GM12878 (cell line): ENCODE measurements around the gene MST1. TPM values are rescaled to one million over a fixed set of nuclear protein-coding genes. Genes with fewer than 3 reads are reported as not detected.

Experiments used
- ATAC-seq: fragments of 200-7000 bp; cut with Tn5 transposase; 3 replicates; pipeline ENCODE4 v1.9.1; 2020; ENCODE audit warnings: mild to moderate bottlenecking, moderate library complexity
- BruUV-seq: library from RNA; stranded (reverse); fragments of 400-500 nt; replicated peaks from 2 replicates; lab custom pipeline; 2021; lab: Mats Ljungman, UMichigan
- CTCF ChIA-PET: fragments of 300-600 bp; sonication (Branson Sonifier 250); formaldehyde crosslinking; extraction: SDS; loops from one replicate; lab custom pipeline; 2021; ENCODE audit warnings: inconsistent platforms; lab: Yijun Ruan, JAX
- POLR2A ChIA-PET: fragments of 350-600 bp; formaldehyde crosslinking; extraction: SDS; loops from one replicate; lab custom pipeline; 2021; ENCODE audit warnings: inconsistent platforms; lab: Charles Lee
- RAD21 ChIA-PET: fragments of 300-600 bp; sonication (Branson Sonifier 250); formaldehyde crosslinking; loops from one replicate; lab custom pipeline; 2023; ENCODE audit warnings: antibody characterized with exemption; ENCODE audit not compliant: unreplicated experiment; lab: Charles Lee
- SMC1A ChIA-PET: fragments of 300-600 bp; sonication (Branson Sonifier 250); formaldehyde crosslinking; loops from one replicate; lab custom pipeline; 2023; ENCODE audit not compliant: unreplicated experiment, uncharacterized antibody; lab: Charles Lee
- DNase-seq: peaks from one replicate; pipeline ENCODE4 v3.0.0-alpha.2; 2011; ENCODE audit warnings: low read depth, low spot score
- FAIRE-seq: peaks from 3 replicates; lab custom pipeline; 2011; peaks lifted over from hg19 to GRCh38; lab: Jason Lieb, UNC
- H2AFZ ChIP-seq: 2 replicates; pipeline ENCODE4 v1.6.0; 2011; ENCODE audit warnings: low read depth, low read length, control low read depth; ENCODE audit not compliant: control insufficient read depth
- H3K27ac ChIP-seq: 2 replicates; pipeline ENCODE4 v1.5.1; 2011; ENCODE audit warnings: control low read depth; ENCODE audit not compliant: control insufficient read depth, insufficient read depth
- H3K27me3 ChIP-seq, 2 experiments: replicated peaks in 1 of 2; 2 replicates each; pipeline versions ENCODE4 v1.6.0 to v1.6.1; 2011; ENCODE audit warnings: low read length in 1 of 2; ENCODE audit not compliant: control insufficient read depth in 2 of 2, insufficient read depth in 2 of 2
- H3K36me3 ChIP-seq, 2 experiments: 2 replicates each; pipeline ENCODE4 v1.5.1; 2011; ENCODE audit warnings: low read length in 1 of 2; ENCODE audit not compliant: control insufficient read depth in 2 of 2, insufficient read depth in 2 of 2
- H3K4me1 ChIP-seq: 2 replicates; pipeline ENCODE4 v1.6.1; 2011; ENCODE audit warnings: mild to moderate bottlenecking, low read length, moderate library complexity, mixed read lengths; ENCODE audit not compliant: control insufficient read depth, insufficient read depth
- H3K4me2 ChIP-seq: 2 replicates; pipeline ENCODE4 v1.6.0; 2011; ENCODE audit warnings: control low read depth; ENCODE audit not compliant: control insufficient read depth, insufficient read depth
- H3K4me3 ChIP-seq: fragments of 200-600 bp; sonication (generic); 2 replicates; pipeline ENCODE4 v1.5.1; 2016
- H3K79me2 ChIP-seq: 2 replicates; pipeline ENCODE4 v1.6.0; 2011; ENCODE audit warnings: low read length; ENCODE audit not compliant: control insufficient read depth, insufficient read depth
- H3K9ac ChIP-seq: 2 replicates; pipeline ENCODE4 v1.8.0; 2011; ENCODE audit warnings: low read length, control low read depth, mixed read lengths; ENCODE audit not compliant: control insufficient read depth, insufficient read depth
- H3K9me3 ChIP-seq: replicated peaks from 3 replicates; pipeline ENCODE4 v1.5.1; 2011; ENCODE audit warnings: mild to moderate bottlenecking, low read length; ENCODE audit not compliant: control insufficient read depth, insufficient read depth
- H4K20me1 ChIP-seq: 2 replicates; pipeline ENCODE4 v1.6.0; 2011; ENCODE audit not compliant: control insufficient read depth, insufficient read depth
- ATF3 ChIP-seq: IDR thresholded peaks from 2 replicates; pipeline ENCODE4 v1.6.1; 2011; ENCODE audit warnings: low read depth, mild to moderate bottlenecking, low read length, moderate library complexity, borderline replicate concordance; ENCODE audit errors: extremely low read depth
- CBFB ChIP-seq: IDR thresholded peaks from 2 replicates; pipeline ENCODE4 v1.6.1; 2016; ENCODE audit warnings: antibody characterized with exemption, low read depth
- DPF2 ChIP-seq: fragments of 450-650 bp; IDR thresholded peaks from 2 replicates; pipeline ENCODE4 v1.6.1; 2017; ENCODE audit warnings: mild to moderate bottlenecking
- ETV6 ChIP-seq, 2 experiments: fragments of 450-650 bp in 1 of 2; IDR thresholded peaks in 1 of 2; conservative IDR thresholded peaks in 1 of 2; 2 replicates each; pipeline ENCODE4 v1.6.1; 2014; ENCODE audit warnings: antibody characterized with exemption in 1 of 2, borderline replicate concordance in 1 of 2, low read depth in 1 of 2, mild to moderate bottlenecking in 1 of 2, moderate library complexity in 1 of 2
- FOXM1 ChIP-seq: IDR thresholded peaks from 2 replicates; pipeline ENCODE4 v1.6.1; 2012; ENCODE audit warnings: low read depth, mild to moderate bottlenecking, inconsistent platforms, low read length, moderate library complexity
- MLLT1 ChIP-seq: fragments of 450-650 bp; IDR thresholded peaks from 2 replicates; pipeline ENCODE4 v1.6.1; 2016; ENCODE audit warnings: mild to moderate bottlenecking
- MXI1 ChIP-seq: fragments of 150-350 bp; IDR thresholded peaks from 2 replicates; pipeline ENCODE4 v1.6.1; 2011; ENCODE audit warnings: low read depth, mild to moderate bottlenecking, inconsistent platforms, low read length, improper control_type of control experiment
- NFYB ChIP-seq: IDR thresholded peaks from 2 replicates; pipeline ENCODE4 v1.6.1; 2011; ENCODE audit warnings: low read depth, mild to moderate bottlenecking, low read length, improper control_type of control experiment, moderate library complexity; ENCODE audit not compliant: insufficient read depth
- PAX5 ChIP-seq: IDR thresholded peaks from 2 replicates; pipeline ENCODE4 v1.6.1; 2011; ENCODE audit warnings: low read depth, low read length, borderline replicate concordance
- POLR2A ChIP-seq: IDR thresholded peaks from 2 replicates; pipeline ENCODE4 v1.6.1; 2011; ENCODE audit warnings: low read depth, mild to moderate bottlenecking, low read length
- POU2F2 ChIP-seq: IDR thresholded peaks from 3 replicates; pipeline ENCODE4 v1.6.1; 2011; ENCODE audit warnings: low read depth, mild to moderate bottlenecking, low read length, borderline replicate concordance
- SP1 ChIP-seq: IDR thresholded peaks from one replicate; pipeline ENCODE4 v1.6.1; 2011; ENCODE audit warnings: low read depth, low read length
- USF1 ChIP-seq: IDR thresholded peaks from 2 replicates; pipeline ENCODE4 v1.6.1; 2011; ENCODE audit warnings: borderline replicate concordance, low read depth, mild to moderate bottlenecking, moderate library complexity, mixed read lengths, low read length; ENCODE audit not compliant: insufficient read depth; ENCODE audit errors: extremely low read length
- USF2 ChIP-seq: IDR thresholded peaks from 2 replicates; pipeline ENCODE4 v1.6.1; 2011; ENCODE audit warnings: low read depth, low read length, improper control_type of control experiment, borderline replicate concordance
- ZNF217 ChIP-seq: fragments of 450-650 bp; IDR thresholded peaks from 2 replicates; pipeline ENCODE4 v1.6.1; 2017; ENCODE audit warnings: antibody characterized with exemption, mild to moderate bottlenecking
- WGBS: methylation state at CpG from one replicate; pipeline ENCODE4 v1.1.6; 2016; ENCODE audit warnings: low lambda C conversion rate; ENCODE audit not compliant: insufficient replicate concordance, insufficient coverage; ENCODE audit errors: missing lambda C conversion rate; 5-methylcytosine and 5-hydroxymethylcytosine counted together
- in situ Hi-C: fragments of 300-500 bp; cut with MboI; formaldehyde crosslinking; loops from 9 replicates; pipeline ENCODE4 v1.14.3; 2018; ENCODE audit warnings: mixed read lengths
- intact Hi-C: fragments of 100-400 bp; cut with micrococcal nuclease; formaldehyde crosslinking; loops from one replicate; pipeline ENCODE4 v1.14.2; 2022; ENCODE audit not compliant: unreplicated experiment
- polyA plus RNA-seq, 11 experiments: library from polyadenylated mRNA; depleted of rRNA in 4 of 11; unstranded in 6 of 11; stranded (reverse) in 5 of 11; fragments of >200 nt; fragmentation: Nextera tagmentation in 4 of 11; fragmentation: Illumina TruSeq in 1 of 11; extraction: Ambion mirVana in 4 of 11; extraction: Trizol in 1 of 11; gene quantifications; 1 replicate in 1 of 11; 2 replicates in 10 of 11; pipeline versions ENCODE4 v1.2.1 to v1.2.3, GENCODE V29; 2011 to 2016; ENCODE audit warnings: inconsistent platforms in 2 of 11, missing spikeins in 2 of 11, low read depth in 1 of 11
- total RNA-seq, 4 experiments: library from RNA; depleted of rRNA in 3 of 4; stranded (reverse); fragments of >200 nt in 3 of 4; fragmentation: Illumina TruSeq in 1 of 4; extraction: Trizol in 1 of 4; gene quantifications; 2 replicates each; pipeline versions ENCODE4 v1.2.1 to v1.2.3, GENCODE V29; 2013 to 2021
- TF ChIP-seq, protein P1 (sequence below): IDR thresholded peaks from 2 replicates; pipeline ENCODE4 v1.6.1; 2012; ENCODE audit warnings: mild to moderate bottlenecking, low read depth, low read length

The MST1 gene
- total and polyA plus RNA-seq, 10 of the 15 experiments (the other 5 are each of a cell fraction or from before 2014, with no cell fraction given) = 1.2 to 25.5 (median 4.1) TPM

DNA sequence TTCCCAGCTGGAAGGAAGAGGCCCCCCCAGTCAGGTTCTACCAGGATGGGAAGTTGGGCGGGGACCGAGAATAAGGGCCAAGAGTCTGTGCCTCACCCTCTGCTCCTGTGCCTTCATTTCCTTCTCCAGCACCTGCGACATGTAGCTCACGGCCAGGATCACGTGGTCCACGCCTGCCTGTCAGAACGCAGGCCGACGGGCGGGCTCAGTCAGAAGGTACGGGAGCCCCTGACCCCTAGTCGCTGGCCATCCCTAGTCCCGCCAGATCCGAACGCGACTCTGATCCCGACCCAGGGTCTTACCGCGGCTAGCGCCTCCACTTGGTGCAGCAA is 34.0 kb upstream of the MST1 start:
- peak overlapping the region; percentile 100 for H3K9ac ChIP-seq
- H2AFZ ChIP-seq = peak overlapping the region; percentile 59
- ATAC-seq (peak; percentile 45), DNase-seq (no peak), FAIRE-seq (peak; percentile 81)
- peak overlapping the region; percentile 77 for H3K4me2 ChIP-seq
- no peaks in the 10 kb centered on the region for H4K20me1 ChIP-seq
- no TSS peak for BruUV-seq
- peaks cover 21% of the 10 kb centered on the region for H3K4me1 ChIP-seq
- no peaks in the 10 kb centered on the region for H3K27me3 ChIP-seq
- H3K36me3 ChIP-seq = peaks cover 3 to 23% of the 10 kb centered on the region in 2 experiments
- peak overlapping the region; percentile 87 for H3K4me3 ChIP-seq
- 1% methylated on average over 20 of the region's 20 CpGs for WGBS
- in situ Hi-C loops = no loop called here
- ChIA-PET POLR2A (interaction anchor here (1.1 kb wide), 1 partner anchor 22 kb away, joined by 3 read pairs; no protein-coding TSS in a partner anchor), RAD21 (no interaction called here), CTCF (interaction anchor here (1.7 kb wide), 1 partner anchor 116 kb away, joined by 8 read pairs; no protein-coding TSS in a partner anchor), SMC1A (interaction anchor here (1.8 kb wide), 1 partner anchor 82 kb away, joined by 5 read pairs; no protein-coding TSS in a partner anchor)
- H3K79me2 ChIP-seq = peaks cover 20% of the 10 kb centered on the region
- intact Hi-C loops = loop anchor here (5.0 kb wide), 2 partner anchors 64 to 114 kb away; partner anchors contain the start of gene IP6K1
- no peaks in the 10 kb centered on the region; the same call in 2 of the 3 replicates for H3K9me3 ChIP-seq
- peak overlapping the region; percentile 93 for H3K27ac ChIP-seq
- TF ChIP-seq NFYB = peak; percentile 81
- peak; percentile 46; the same call in 1 of the 2 replicates for TF ChIP-seq ATF3
- no peak; the same call in 1 of the 2 replicates for TF ChIP-seq POLR2A
- TF ChIP-seq FOXM1 = no peak
- peak; percentile 91 for TF ChIP-seq USF1
- TF ChIP-seq SP1 = no peak
- TF ChIP-seq POU2F2 = no peak
- TF ChIP-seq MXI1 = 0 out of 2 replicates have a peak, but pooled peaks have one; percentile 27
- TF ChIP-seq DPF2 = no peak
- TF ChIP-seq, protein P1, sequence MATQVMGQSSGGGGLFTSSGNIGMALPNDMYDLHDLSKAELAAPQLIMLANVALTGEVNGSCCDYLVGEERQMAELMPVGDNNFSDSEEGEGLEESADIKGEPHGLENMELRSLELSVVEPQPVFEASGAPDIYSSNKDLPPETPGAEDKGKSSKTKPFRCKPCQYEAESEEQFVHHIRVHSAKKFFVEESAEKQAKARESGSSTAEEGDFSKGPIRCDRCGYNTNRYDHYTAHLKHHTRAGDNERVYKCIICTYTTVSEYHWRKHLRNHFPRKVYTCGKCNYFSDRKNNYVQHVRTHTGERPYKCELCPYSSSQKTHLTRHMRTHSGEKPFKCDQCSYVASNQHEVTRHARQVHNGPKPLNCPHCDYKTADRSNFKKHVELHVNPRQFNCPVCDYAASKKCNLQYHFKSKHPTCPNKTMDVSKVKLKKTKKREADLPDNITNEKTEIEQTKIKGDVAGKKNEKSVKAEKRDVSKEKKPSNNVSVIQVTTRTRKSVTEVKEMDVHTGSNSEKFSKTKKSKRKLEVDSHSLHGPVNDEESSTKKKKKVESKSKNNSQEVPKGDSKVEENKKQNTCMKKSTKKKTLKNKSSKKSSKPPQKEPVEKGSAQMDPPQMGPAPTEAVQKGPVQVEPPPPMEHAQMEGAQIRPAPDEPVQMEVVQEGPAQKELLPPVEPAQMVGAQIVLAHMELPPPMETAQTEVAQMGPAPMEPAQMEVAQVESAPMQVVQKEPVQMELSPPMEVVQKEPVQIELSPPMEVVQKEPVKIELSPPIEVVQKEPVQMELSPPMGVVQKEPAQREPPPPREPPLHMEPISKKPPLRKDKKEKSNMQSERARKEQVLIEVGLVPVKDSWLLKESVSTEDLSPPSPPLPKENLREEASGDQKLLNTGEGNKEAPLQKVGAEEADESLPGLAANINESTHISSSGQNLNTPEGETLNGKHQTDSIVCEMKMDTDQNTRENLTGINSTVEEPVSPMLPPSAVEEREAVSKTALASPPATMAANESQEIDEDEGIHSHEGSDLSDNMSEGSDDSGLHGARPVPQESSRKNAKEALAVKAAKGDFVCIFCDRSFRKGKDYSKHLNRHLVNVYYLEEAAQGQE = no peak
- TF ChIP-seq ZNF217 = no peak
- 0 out of 2 replicates have a peak, but pooled peaks have one; percentile 4 for TF ChIP-seq CBFB
- TF ChIP-seq USF2 = peak; percentile 61
- TF ChIP-seq PAX5 = 0 out of 2 replicates have a peak, but pooled peaks have one; percentile 12
- 0 out of 2 replicates have a peak, but pooled peaks have one; percentile 24 for TF ChIP-seq MLLT1
- TF ChIP-seq ETV6 (conservative IDR thresholded peaks at IDR 0.05 in 1 of 2, IDR thresholded peaks at IDR 0.05 in 1 of 2; ENCODE audit: borderline replicate concordance in 1 of 2, low read depth in 1 of 2) = no peak
